Neural cell (in vitro differentiated cells): ENCODE results near the gene PRELID3B.

ENCODE experiments used
- CTCF ChIP-seq: fragments of 450-650 bp; IDR thresholded peaks from 2 replicates; pipeline ENCODE4 v1.5.1; 2014; ENCODE audit warnings: antibody characterized with exemption, mild to moderate bottlenecking, moderate library complexity; ENCODE audit not compliant: poor library complexity, severe bottlenecking
- POLR2AphosphoS5 ChIP-seq: IDR thresholded peaks from 2 replicates; pipeline ENCODE4 v1.6.1; 2012

- TF ChIP-seq CTCF (no peak), POLR2AphosphoS5 (no peak)
Measured at GRCh38 chr20:59050437-59050836, 7.9 kb upstream of the PRELID3B start.
